ENCODE data around the gene EPB41L1.

Gene EPB41L1

GRCh38 chr20:36196676-36197075, 42.1 kb downstream of the EPB41L1 start:
- DNase-seq (ENCODE audit: low read depth) = no peak

DNA sequence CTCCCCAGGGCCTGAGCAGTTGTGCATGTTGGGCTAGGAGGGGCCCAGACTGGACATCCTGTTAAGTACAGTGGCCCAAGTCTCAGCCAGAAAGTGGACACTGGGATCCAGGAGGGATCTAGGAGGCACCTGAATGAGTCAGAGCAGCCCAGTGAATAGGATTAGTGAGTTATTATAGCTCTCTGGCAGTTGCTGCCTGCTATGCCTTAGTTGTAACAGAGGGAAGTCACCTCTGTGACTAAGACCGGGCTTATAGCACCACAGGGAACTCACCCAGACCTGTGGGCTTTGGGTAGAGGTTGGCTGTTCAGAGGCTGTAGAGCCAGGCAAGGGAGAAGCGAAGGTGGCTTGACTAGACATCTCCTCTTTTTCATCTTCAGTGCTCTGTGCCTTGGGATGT, 42.7 kb downstream of the EPB41L1 start:
- DNase-seq (ENCODE audit: low read depth) = no peak

DNA sequence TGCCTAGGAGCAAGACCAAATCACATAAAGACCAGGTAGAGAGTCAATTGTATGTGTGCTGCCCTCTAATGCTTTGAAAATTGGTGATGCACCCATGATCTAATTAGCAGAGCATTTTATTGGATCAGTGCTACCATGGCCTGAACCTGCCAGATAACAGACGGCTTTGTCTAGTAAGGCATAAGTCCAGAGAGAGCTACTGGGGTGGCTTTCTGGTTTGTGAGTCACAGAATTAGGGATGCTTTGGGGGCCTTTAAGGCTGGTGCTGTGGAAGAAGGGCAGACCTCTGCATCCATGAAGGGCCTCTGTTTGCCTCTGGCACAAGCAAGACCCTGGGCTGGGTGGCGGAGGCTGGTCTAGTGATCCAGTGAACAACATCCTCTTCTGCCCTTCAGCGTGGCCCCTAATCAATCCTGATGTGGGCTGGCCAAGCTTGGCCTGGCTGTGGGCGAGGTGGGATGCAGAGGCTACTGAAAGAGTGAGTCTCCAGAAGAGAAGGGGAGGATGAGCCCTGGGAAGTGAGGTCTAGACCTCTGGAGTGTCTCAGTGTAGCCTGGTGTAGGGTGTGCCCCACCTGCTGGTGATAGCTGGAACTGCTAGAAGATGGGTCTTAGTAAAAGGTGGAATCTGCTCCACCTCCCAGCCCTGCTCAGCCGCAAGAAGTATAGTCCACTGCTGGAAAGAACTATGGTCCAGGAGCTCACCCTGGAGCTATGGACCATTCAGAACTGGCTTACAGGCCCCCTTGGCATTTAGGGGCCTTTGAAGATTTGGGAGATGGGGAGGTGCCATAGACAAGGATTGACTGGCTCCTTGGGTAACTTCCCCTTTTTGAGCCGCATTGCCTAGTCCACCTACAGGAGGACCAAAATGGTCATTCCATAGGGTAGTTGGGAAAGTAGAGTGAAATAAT, 45.1 kb downstream of the EPB41L1 start:
- DNase-seq (ENCODE audit: low read depth) = peak; percentile 53

DNA sequence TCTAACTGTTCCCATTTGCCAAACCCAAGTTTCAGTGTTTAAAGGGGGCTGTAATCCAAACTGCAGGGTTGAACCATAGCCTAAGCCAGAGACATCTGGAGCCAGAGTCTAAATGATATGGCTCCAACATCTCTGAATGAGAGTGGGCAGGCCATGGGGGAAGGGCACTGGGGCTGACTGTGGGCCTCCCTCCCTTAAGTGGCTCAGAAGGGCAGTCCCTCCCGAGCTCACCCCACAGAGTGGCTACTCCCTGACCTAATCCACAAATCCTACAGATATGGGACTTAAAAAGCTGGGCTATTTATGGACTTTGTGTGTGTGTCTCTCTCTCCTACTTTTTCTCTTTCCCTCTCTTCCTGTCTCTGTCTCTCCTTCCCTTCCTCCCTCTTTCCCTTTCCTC, 45.9 kb downstream of the EPB41L1 start:
- no peak for DNase-seq (ENCODE audit: low read depth)

GRCh38 chr20:36201198-36201597, 46.7 kb downstream of the EPB41L1 start:
- DNase-seq (ENCODE audit: low read depth) = no peak

DNA sequence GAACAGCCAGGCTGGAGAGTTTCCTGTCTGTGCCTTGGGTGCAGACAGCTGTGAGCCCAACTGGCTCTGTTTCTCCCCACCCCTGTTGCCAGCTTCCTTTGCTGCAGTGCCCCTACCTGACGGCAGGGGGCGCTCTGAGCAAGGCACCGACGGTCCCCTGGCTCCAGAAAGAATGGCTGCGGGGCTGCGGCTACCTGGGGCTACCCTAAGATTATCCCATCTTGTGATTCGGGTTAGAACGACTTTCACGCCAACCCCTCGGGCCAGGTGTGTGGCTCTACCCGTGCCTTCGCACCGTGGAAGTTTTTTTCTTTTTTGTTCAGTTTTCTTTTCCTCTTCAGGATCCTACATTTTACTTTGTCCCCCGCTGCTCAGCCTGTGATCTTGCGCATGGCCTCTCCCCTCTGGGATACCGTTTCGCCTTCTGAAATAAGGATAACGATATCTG, 48.4 kb downstream of the EPB41L1 start:
- peak; percentile 71 for DNase-seq (ENCODE audit: low read depth)

DNA sequence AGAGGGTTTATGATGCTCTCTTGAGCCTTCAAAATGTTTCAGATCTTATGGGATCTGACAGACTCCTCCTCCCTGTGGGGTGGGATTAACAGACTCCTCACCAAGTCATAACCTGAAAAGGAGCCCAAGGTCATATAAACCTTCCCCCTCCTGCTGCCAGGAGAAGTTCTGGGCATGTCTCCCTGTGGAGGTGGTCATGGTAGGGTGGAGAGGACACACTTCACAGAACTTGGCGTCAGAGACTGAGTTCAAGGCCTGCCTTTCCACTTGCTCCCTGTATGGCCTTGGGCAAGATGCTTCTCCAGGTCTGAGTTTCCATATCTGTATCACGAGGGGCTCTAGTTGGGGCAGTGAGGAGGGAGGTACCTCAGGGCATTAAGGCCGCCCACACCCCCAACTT, 49.3 kb downstream of the EPB41L1 start:
- no peak for DNase-seq (ENCODE audit: low read depth)

DNA sequence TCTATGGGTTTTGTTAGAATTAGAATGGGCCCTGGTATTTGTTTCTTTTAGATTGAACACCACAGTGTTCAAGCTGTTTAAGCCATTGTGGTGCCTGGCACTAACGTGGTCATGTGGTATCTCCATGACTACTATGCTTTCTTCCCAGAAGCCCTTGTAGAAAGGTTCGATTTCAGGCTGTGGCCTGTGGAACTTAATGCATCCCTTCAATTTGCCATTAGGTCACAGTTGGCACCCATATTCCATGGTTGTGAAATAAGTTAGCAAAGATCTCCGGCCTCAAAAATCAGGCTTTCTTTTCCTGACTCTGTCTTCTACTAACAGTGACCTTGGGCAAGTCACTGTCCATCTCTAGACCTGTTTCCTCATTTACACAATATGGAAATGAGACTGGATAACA, 50.5 kb downstream of the EPB41L1 start:
- no peak for DNase-seq (ENCODE audit: low read depth)

GRCh38 chr20:36206068-36206467, 51.5 kb downstream of the EPB41L1 start:
- no peak for DNase-seq (ENCODE audit: low read depth)

- no peak for DNase-seq (ENCODE audit: low read depth)
These were observed 52.1 kb downstream of the EPB41L1 start for GRCh38 chr20:36206641-36207040.

DNA sequence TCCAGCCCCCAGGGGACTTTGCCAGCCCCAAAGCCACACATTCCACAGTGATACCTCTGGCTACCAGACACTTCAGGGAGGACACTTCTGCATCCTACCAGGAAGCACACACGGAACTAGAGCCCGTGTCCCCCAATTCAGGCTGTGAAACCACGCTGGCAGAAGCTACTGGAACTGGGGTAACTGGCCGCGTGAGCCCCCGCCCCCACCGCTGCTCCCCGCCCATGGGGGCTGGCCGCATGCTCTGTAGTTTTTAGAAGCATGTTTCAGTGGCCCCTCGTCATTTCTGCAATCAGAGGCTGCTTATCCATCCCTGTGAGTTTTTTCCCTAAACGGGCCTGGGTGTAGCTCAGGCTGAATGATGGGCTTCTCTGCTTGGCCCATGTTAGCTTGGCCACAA, 53.1 kb downstream of the EPB41L1 start:
- DNase-seq (ENCODE audit: low read depth) = no peak

DNA sequence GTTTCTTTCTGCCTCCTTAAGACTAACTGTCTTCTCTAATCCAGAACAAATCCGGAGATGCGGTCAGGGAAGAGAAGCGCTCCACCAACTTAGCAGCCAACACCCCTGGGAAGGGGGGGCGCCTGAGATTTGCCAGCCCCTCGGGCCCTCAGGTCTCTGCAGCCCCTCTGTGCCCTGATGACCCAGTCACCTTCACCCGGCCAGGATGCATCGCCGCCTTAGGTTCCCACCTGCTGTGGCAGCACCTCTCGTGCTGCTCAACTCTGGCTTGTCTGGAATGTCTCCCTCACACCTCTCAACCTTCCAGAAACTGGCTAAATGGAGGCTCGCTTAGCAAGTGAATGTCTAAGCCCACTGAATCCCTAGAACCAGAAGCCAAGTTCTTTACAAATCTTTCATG, 53.7 kb downstream of the EPB41L1 start:
- DNase-seq (ENCODE audit: low read depth) = no peak

DNA sequence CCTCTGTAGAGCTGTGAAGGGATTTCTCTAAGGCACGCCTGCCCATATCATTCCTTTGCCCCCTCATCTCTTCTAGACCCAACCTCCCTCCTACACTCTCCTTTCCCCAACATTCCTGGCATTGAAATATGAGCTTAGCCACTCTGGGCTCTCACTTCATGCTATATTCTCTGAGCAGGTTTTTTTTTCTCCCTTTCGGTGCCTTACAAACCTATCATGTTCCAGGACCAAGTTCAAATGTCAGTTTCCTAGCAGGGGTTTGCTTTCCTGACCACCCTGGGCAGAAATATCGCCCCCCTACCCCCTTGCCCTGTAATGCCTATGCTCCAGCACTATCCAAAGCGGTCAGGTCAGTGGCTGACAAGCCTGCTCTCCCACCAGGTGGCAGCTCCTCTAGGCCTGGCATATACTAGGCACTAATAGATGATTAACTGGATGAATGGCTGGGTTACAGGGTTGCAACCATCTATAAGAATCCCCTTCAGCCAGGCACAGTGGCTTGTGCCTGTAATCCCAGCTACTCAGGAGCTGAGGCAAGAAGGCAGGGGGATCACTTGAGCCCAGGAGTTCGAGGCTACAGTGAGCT, 56.0 kb downstream of the EPB41L1 start:
- no peak for DNase-seq (ENCODE audit: low read depth)

- no peak for DNase-seq (ENCODE audit: low read depth)
These were observed 58.8 kb downstream of the EPB41L1 start for GRCh38 chr20:36213362-36213761.

DNA sequence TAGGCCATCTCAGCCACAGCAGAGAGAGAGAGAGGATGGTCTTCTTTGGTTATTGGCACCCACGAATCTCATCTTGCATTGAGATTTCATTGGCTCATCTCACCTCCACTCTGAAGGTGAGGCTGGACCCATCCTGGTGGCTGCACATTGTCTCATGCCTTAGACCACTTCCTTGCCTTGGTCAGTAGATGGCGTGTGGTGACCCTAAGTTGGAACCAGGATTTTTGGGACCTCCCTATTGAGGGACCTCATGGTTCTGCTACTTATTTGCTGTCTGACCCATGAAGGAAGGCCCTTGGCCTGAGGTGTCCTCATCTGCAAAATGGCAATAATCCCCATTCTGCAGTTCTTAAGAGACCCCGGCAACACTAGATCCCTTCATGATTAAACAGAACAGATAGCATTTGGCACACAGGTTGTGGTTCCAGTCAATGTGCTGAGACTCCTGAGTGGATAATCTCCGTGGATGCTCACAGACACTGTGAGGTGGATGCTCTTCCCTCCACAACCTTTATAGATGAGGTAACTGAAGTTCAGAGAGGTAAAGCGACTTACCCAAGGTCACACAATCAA, 60.2 kb downstream of the EPB41L1 start:
- no peak for DNase-seq (ENCODE audit: low read depth)

DNA sequence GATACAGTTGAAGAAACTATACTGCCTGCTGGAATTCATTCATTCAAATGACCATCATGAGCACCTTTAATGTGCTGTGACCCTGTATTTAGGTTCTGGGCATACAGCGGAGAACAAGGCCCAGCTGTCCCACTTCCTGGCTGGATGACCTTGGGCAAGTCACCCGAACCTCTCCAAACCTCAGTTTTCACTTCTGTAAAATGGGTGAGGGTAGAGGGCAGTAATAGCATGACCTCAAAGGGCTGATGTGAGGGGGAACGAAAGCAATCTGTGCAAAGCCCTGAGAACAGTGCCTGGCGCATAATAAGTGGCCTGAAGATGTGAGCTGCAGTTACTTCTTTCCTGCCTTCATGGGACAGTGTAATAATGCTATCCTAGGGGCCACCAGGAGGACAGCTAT, 61.2 kb downstream of the EPB41L1 start:
- DNase-seq (ENCODE audit: low read depth) = no peak

DNA sequence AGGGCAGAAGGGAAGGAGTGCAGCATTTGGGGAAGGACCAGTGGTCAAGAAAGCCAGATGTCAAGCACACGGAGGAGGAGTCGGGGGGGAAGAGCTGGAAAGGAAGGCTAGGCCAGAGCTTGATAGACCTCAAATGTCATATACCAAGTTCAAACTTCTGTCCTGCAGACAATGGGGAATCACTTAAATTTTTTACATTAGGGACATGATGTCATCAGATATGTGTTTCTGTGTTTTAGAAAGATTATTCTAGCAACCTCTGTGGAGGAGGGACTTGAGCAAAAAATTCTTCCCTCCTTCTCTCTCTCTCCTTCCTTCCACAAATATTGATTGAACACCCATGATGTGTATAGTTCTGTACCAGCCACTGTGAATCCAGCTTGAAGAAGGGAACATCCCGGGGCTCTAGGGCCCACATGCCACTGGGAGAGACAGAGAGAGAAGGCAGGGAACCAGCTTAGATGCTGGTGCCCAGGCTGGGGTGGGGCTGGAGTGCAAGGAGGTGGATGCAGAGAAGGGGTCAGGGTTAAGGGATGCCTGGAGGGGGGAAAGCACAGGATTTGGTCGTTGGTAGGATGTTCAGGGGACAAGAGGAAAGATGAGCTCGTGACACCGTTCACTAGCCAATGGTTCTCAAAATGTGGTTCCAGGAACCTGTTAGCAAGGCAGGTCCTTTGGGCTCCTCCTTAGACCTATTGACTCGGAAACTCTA, 61.9 kb downstream of the EPB41L1 start:
- no peak for DNase-seq (ENCODE audit: low read depth)

DNA sequence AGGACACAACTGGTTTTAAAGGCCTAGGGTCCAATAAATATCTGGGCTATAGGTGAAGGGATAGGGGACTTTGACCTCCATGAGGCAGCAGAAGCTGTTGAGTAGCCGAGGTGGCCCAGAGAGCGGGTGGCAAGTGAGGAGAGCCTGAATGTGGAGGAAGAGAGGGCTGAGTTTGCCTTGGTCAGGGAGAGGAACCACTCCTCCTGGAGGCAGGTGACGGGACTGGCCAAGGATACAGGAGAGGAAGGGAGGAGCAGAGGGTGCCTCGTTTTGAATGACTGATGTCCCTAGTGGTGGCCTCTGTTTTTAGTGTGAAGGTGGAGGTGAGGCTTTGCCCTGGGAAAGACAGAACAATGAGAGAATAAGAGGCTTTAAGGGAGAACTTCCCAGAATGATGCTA, 62.7 kb downstream of the EPB41L1 start:
- no peak for DNase-seq (ENCODE audit: low read depth)

- DNase-seq (ENCODE audit: low read depth) = no peak
These were observed 64.0 kb downstream of the EPB41L1 start for GRCh38 chr20:36218380-36219064.

- DNase-seq (ENCODE audit: low read depth) = no peak
These were observed 65.2 kb downstream of the EPB41L1 start for GRCh38 chr20:36219671-36220220.

GRCh38 chr20:36225666-36226065, 71.1 kb downstream of the EPB41L1 start:
- DNase-seq (ENCODE audit: low read depth) = no peak

DNA sequence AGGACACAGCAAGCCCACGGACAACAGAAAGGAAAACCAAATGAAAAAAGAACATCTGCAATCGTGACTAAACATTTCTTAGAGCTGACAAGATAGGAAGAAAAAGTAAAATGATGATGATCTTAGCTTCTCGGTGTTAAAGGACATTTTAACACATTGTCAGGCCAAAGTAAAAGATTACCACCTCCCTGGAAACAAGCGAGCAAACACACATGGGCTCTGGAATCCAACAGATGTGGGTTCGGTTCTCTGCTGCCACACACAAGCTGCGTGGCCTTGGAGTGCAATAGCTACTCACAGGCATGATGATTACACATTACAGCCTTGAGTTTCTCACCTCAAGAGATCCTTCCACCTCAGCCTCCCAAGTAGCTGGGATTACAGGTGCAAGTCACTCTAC, 74.2 kb downstream of the EPB41L1 start:
- DNase-seq (ENCODE audit: low read depth) = no peak

Measured in activated T-helper 9 cell treated with anti-CD3 and anti-CD28 coated beads, Interleukin-2, amount 50 U/mL, for 16 hours (primary cell).